SK-N-SH (cell line): ENCODE measurements around the gene C3orf52. TPM values are rescaled to one million over a fixed set of nuclear protein-coding genes. Genes with fewer than 3 reads are reported as not detected.

ENCODE experiments used
- CTCF ChIA-PET: fragments of 300-600, 350-600 bp; formaldehyde crosslinking; extraction: SDS; loops from one replicate; lab custom pipeline; 2021; lab: Yijun Ruan, JAX
- POLR2A ChIA-PET: fragments of 350-600 bp; sonication (Branson Sonifier 250); formaldehyde crosslinking; extraction: SDS; loops from one replicate; lab custom pipeline; 2020; ENCODE audit warnings: antibody characterized with exemption, inconsistent platforms; lab: Yijun Ruan, JAX
- DNase-seq: peaks from one replicate; pipeline ENCODE4 v3.0.0; 2012
- H2AFZ ChIP-seq: fragments of 200-600 bp; sonication (generic); 2 replicates; pipeline ENCODE4 v1.8.1; 2016; ENCODE audit warnings: antibody characterized with exemption, mild to moderate bottlenecking, low read depth
- H3F3A ChIP-seq: fragments of 200-600 bp; sonication (generic); replicated peaks from 2 replicates; pipeline ENCODE3; 2016; ENCODE audit warnings: antibody characterized with exemption, mild to moderate bottlenecking; ENCODE audit not compliant: insufficient read depth
- H3K27ac ChIP-seq, 2 experiments: fragments of 200-500 bp in 1 of 2; fragments of 200-600 bp in 1 of 2; sonication (Bioruptor generic) in 1 of 2; sonication (generic), shearing (Covaris generic) in 1 of 2; 2 replicates each; pipeline versions ENCODE4 v1.5.1 to v1.6.1; 2014 to 2016; ENCODE audit warnings: low read depth in 2 of 2, inconsistent platforms in 1 of 2, low read length in 1 of 2, mild to moderate bottlenecking in 1 of 2, mixed read lengths in 1 of 2
- H3K27me3 ChIP-seq: fragments of 200-600 bp; sonication (generic), shearing (Covaris generic); 2 replicates; pipeline ENCODE4 v1.6.1; 2016; ENCODE audit warnings: mixed run types; ENCODE audit not compliant: insufficient read depth
- H3K36me3 ChIP-seq, 2 experiments: fragments of 200-500 bp in 1 of 2; fragments of 200-600 bp in 1 of 2; sonication (Bioruptor generic) in 1 of 2; sonication (generic) in 1 of 2; replicated peaks in 1 of 2; 2 replicates each; pipeline versions ENCODE3 to v1.5.1; 2014 to 2016; ENCODE audit warnings: low read length in 1 of 2, mild to moderate bottlenecking in 1 of 2; ENCODE audit not compliant: insufficient read depth in 2 of 2, control insufficient read depth in 1 of 2
- H3K4me1 ChIP-seq, 2 experiments: fragments of 200-500 bp in 1 of 2; fragments of 200-600 bp in 1 of 2; sonication (Bioruptor generic) in 1 of 2; sonication (generic), shearing (Covaris generic) in 1 of 2; 2 replicates each; pipeline versions ENCODE4 v1.5.1 to v1.6.1; 2014 to 2016; ENCODE audit warnings: low read depth in 1 of 2, low read length in 1 of 2, mixed run types in 1 of 2; ENCODE audit not compliant: insufficient read depth in 2 of 2, control insufficient read depth in 1 of 2
- H3K4me2 ChIP-seq: fragments of 200-600 bp; sonication (generic), shearing (Covaris generic); 2 replicates; pipeline ENCODE4 v1.6.1; 2017; ENCODE audit warnings: mixed run types
- H3K4me3 ChIP-seq, 2 experiments: fragments of 200-500 bp in 1 of 2; fragments of 200-600 bp in 1 of 2; sonication (Bioruptor generic) in 1 of 2; sonication (generic), shearing (Covaris generic) in 1 of 2; 2 replicates each; pipeline versions ENCODE4 v1.5.1 to v1.8.1; 2014 to 2016; ENCODE audit warnings: low read depth in 2 of 2, inconsistent platforms in 1 of 2, low read length in 1 of 2, mild to moderate bottlenecking in 1 of 2, mixed read lengths in 1 of 2, moderate library complexity in 1 of 2
- H3K79me2 ChIP-seq: fragments of 200-600 bp; sonication (generic); 2 replicates; pipeline ENCODE4 v1.8.1; 2017; ENCODE audit warnings: mild to moderate bottlenecking; ENCODE audit not compliant: insufficient read depth
- H3K9ac ChIP-seq: fragments of 200-600 bp; sonication (generic); 2 replicates; pipeline ENCODE4 v1.6.1; 2017; ENCODE audit warnings: mixed run types
- H3K9me2 ChIP-seq: fragments of 200-600 bp; sonication (generic); 2 replicates; pipeline ENCODE4 v1.6.1; 2017; ENCODE audit warnings: mixed run types
- H3K9me3 ChIP-seq: fragments of 200-600 bp; sonication (generic); 2 replicates; pipeline ENCODE4 v1.6.1; 2017; ENCODE audit warnings: mixed run types, mild to moderate bottlenecking, moderate library complexity
- H4K20me1 ChIP-seq: fragments of 200-600 bp; sonication (generic); 2 replicates; pipeline ENCODE4 v1.6.1; 2017; ENCODE audit warnings: mild to moderate bottlenecking, mixed run types; ENCODE audit not compliant: insufficient read depth
- EP300 ChIP-seq, 2 experiments: IDR thresholded peaks; 2 replicates each; pipeline versions ENCODE4 v1.4.0 to v1.6.1; 2012; ENCODE audit warnings: borderline replicate concordance in 1 of 2, low read depth in 1 of 2, low read length in 1 of 2
- FOSL2 ChIP-seq: IDR thresholded peaks from 2 replicates; pipeline ENCODE4 v1.4.0; 2012; ENCODE audit warnings: low read depth, mild to moderate bottlenecking, moderate library complexity, borderline replicate concordance
- JUND ChIP-seq: IDR thresholded peaks from 2 replicates; pipeline ENCODE4 v1.4.0; 2012
- NFIC ChIP-seq: IDR thresholded peaks from 2 replicates; pipeline ENCODE4 v1.4.0; 2012; ENCODE audit warnings: borderline replicate concordance
- PBX3 ChIP-seq: IDR thresholded peaks from 2 replicates; pipeline ENCODE4; 2012
- SIN3A ChIP-seq: IDR thresholded peaks from 2 replicates; pipeline ENCODE4 v1.6.1; 2012; ENCODE audit warnings: low read depth, mild to moderate bottlenecking, low read length, moderate library complexity, borderline replicate concordance
- SMC3 ChIP-seq: IDR thresholded peaks from 2 replicates; pipeline ENCODE4 v1.6.1; 2012; ENCODE audit warnings: low read depth, low read length, improper control_type of control experiment
- TCF12 ChIP-seq: IDR thresholded peaks from 2 replicates; pipeline ENCODE4 v1.4.0; 2012
- TEAD4 ChIP-seq: IDR thresholded peaks from 2 replicates; pipeline ENCODE4 v1.4.0; 2012; ENCODE audit warnings: mild to moderate bottlenecking, borderline replicate concordance; ENCODE audit not compliant: insufficient read depth
- USF1 ChIP-seq: IDR thresholded peaks from 2 replicates; pipeline ENCODE4 v1.4.0; 2012; ENCODE audit warnings: low read depth, borderline replicate concordance
- WGBS: methylation state at CpG from one replicate; pipeline ENCODE4 v1.1.6; 2017; ENCODE audit warnings: low lambda C conversion rate; 5-methylcytosine and 5-hydroxymethylcytosine counted together
- polyA plus RNA-seq, 3 experiments: library from polyadenylated mRNA; depleted of rRNA; stranded (reverse); fragments of >200 nt; gene quantifications; 2 replicates each; pipeline ENCODE4 v1.2.3, GENCODE V29; 2012
- TF ChIP-seq, protein P1 (sequence below): IDR thresholded peaks from 2 replicates; pipeline ENCODE4 v1.4.0; 2012; ENCODE audit warnings: low read depth

C3orf52 gene
- polyA plus RNA-seq, 1 of the 3 experiments (the other 2 are of a cell fraction), result 5.4 TPM

- Histone ChIP-seq H3K27me3 (no peaks in the 10 kb centered on the region), H3K4me3 (no peak overlapping the region), H3K36me3 (peaks cover 0 to 13% of the 10 kb centered on the region in 2 experiments), H2AFZ (no peak overlapping the region), H3K79me2 (peaks cover 59% of the 10 kb centered on the region), H3F3A (peaks cover 11% of the 10 kb centered on the region), H3K27ac (peak overlapping the region in 1 of 2 experiments; percentile 12; a peak in 1 of 4 replicates), H3K9ac (no peak overlapping the region), H3K4me1 (peaks cover 0 to 9% of the 10 kb centered on the region in 2 experiments; a peak in 1 of 4 replicates), H4K20me1 (no peaks in the 10 kb centered on the region), H3K9me2 (no peaks in the 10 kb centered on the region), H3K9me3 (no peaks in the 10 kb centered on the region), H3K4me2 (no peak overlapping the region)
- TF ChIP-seq PBX3, result no peak
- no peak for TF ChIP-seq SMC3
- ChIA-PET CTCF (interaction anchor here (0.7 to 1.3 kb wide), 2 partner anchors 13 to 424 kb away, joined by 3 read pairs; no protein-coding TSS in a partner anchor), POLR2A (no interaction called here)
- WGBS, result 40% methylated on average over 2 of the region's 2 CpGs
- DNase-seq, result no peak
Measured at GRCh38 chr3:112096176-112096575, 10.0 kb downstream of the C3orf52 start.

DNA sequence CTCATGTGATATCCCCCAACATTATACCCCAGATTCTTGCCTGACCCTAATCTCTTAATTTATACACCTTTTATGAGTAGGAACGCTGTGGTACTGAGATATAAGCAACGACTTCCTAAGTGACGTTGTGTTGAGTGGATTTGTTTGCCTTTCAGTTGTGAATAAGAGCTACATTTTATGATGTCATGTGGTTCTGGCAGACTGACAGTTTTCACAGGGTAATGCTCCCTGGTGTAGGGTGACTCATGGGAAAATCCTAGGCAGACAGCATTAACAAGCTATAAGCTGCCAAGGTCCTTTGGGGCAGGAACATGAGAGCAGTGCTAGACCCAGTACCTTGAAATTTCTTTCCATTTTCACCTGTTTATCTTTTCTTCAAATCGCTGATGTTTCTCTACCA lies 11.2 kb downstream of the C3orf52 start:
- Histone ChIP-seq H2AFZ (no peak overlapping the region), H3K36me3 (peaks cover 0 to 13% of the 10 kb centered on the region in 2 experiments), H3K9me3 (no peaks in the 10 kb centered on the region), H3K9ac (peak overlapping the region; percentile 28; the same call in 1 of the 2 replicates), H3K27ac (peak overlapping the region in 1 of 2 experiments; percentile 85; a peak in 2 of 4 replicates), H3K79me2 (peaks cover 52% of the 10 kb centered on the region), H3K4me1 (peaks cover 0 to 18% of the 10 kb centered on the region in 2 experiments; a peak in 2 of 4 replicates), H3K9me2 (no peaks in the 10 kb centered on the region), H3K27me3 (no peaks in the 10 kb centered on the region), H3K4me3 (no peak overlapping the region), H3K4me2 (peak overlapping the region; percentile 53; the same call in 1 of the 2 replicates), H4K20me1 (no peaks in the 10 kb centered on the region), H3F3A (peaks cover 14% of the 10 kb centered on the region)
- POLR2A ChIA-PET, result no interaction called here
- TF ChIP-seq PBX3 (peak; percentile 84), EP300 (IDR thresholded peaks at IDR 0.05; ENCODE audit: borderline replicate concordance in 1 of 2, low read depth in 1 of 2, low read length in 1 of 2) (peak in 1 of 2 experiments; percentile 49; a peak in 1 of 4 replicates), SIN3A (no peak; the same call in 1 of the 2 replicates), FOSL2 (peak; percentile 91), USF1 (no peak), JUND (peak; percentile 84), NFIC (peak; percentile 91), TCF12 (peak; percentile 67), TEAD4 (0 out of 2 replicates have a peak, but pooled peaks have one; percentile 30)
- TF ChIP-seq, protein P1, sequence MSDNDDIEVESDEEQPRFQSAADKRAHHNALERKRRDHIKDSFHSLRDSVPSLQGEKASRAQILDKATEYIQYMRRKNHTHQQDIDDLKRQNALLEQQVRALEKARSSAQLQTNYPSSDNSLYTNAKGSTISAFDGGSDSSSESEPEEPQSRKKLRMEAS, result peak; percentile 58; the same call in 1 of the 2 replicates
- CTCF ChIA-PET, result interaction anchor here (1.7 kb wide), 1 partner anchor 14 kb away, joined by 4 read pairs; no protein-coding TSS in a partner anchor
- no peak for DNase-seq
- 5% methylated on average over 4 of the region's 4 CpGs for WGBS
